NK-92 (cell line): Measurements from ENCODE around the gene FAM47A.

Experiments used
- DNase-seq: peaks from one replicate; lab custom pipeline; 2025; ENCODE audit not compliant: unreplicated experiment; lab: John Stamatoyannopoulos, UW

FAM47A gene

GRCh38 chrX:34132028-34132427 lies at the start of gene FAM47A:
FAM47A (minus strand) TSS chrX:34132314; CDS start chrX:34132278, 36 bp downstream.
- DNase-seq: no peak

- DNase-seq: no peak
These were observed 15.2 kb upstream of the FAM47A start for GRCh38 chrX:34147345-34147744.

GRCh38 chrX:34146906-34147305 lies 14.8 kb upstream of the FAM47A start:
- DNase-seq: no peak

GRCh38 chrX:34144246-34144645 lies 12.1 kb upstream of the FAM47A start:
- no peak for DNase-seq

GRCh38 chrX:34140816-34141215 lies 8.7 kb upstream of the FAM47A start:
- no peak for DNase-seq

- DNase-seq: no peak
These were observed 952 bp downstream of the FAM47A start for GRCh38 chrX:34130980-34131744.

GRCh38 chrX:34130501-34130900 lies 1.6 kb downstream of the FAM47A start:
- no peak for DNase-seq

- no peak for DNase-seq
These were observed 6.1 kb downstream of the FAM47A start for GRCh38 chrX:34126011-34126410.

- no peak for DNase-seq
These were observed 13.0 kb downstream of the FAM47A start for GRCh38 chrX:34119122-34119521.

- no peak for DNase-seq
These were observed 19.7 kb downstream of the FAM47A start for GRCh38 chrX:34112459-34112858.
